ENCODE measurements around the gene SMC1B.
A peak's percentile ranks its signal among the peaks of the same experiment; 100 is the strongest.
"Not testable (repeated sequence)": the region's sequence is repeated elsewhere in the genome, so short reads cannot be mapped to it uniquely, and the experiment has no call there.

SMC1B gene

DNA sequence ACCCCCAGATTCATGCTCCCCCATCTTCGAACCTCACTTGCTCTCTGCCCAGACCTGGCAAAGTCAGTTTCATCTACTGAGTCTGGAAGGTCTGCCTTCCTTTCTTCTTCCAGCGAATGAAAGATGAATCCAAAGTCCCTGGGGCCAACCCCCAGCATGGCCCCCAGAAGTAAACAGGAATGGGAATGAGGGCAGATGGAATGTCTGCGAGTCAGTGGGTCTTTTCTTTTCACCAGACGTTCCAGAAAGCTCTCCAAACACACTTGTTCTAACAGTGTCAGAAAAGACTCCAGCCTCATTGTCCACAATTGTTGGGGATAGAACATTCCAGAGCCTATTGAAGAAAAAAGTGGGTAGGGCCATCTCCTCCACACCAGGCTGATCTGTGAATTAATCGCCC, 28.7 kb upstream of the SMC1B start:
- DNase-seq (no peak), ATAC-seq (no peak)

DNA sequence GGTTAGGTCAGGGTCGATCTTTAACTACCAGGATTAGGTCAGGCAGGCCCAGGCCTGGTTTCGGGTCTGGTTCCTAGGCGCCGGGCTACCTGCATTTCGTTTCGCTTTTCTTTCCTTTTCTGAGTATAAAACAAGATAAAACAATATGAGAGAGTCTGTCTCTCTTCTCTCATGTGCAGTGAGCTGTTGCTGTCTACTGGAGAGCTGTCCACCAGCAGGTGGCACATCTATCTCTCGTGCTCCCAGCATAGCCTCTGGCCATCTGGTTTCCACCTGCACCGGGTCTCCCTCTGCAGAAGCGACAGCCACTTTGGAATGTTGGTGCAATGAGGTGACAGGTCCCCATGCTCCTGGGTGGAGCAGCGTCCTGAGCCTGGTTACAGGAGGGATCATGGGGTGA, 27.7 kb upstream of the SMC1B start:
- DNase-seq (peak; percentile 21), ATAC-seq (peak; percentile 57)

DNA sequence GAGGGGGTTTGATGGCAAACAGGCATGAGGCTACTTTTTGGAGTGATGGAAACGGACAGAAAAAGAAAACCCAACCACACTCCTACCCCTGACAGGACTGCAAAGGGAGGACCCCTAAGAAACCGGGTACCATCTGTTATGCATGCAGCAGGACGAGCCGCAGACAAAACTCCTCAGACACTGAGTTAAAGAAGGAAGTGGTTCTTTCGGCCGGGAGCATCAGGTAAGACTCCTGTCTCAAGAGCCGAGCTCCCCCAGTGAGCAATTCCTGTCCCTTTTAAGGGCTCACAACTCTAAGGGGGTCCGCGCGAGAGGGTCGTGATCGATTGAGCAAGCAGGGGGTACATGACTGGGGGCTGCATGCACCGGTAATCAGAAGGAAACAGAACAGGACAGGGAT, 27.3 kb upstream of the SMC1B start:
- ATAC-seq, DNase-seq: not testable (repeated sequence)

- ATAC-seq = no peak
- no peak for DNase-seq
These were observed 24.9 kb upstream of the SMC1B start for GRCh38 chr22:45438336-45438735.

DNA sequence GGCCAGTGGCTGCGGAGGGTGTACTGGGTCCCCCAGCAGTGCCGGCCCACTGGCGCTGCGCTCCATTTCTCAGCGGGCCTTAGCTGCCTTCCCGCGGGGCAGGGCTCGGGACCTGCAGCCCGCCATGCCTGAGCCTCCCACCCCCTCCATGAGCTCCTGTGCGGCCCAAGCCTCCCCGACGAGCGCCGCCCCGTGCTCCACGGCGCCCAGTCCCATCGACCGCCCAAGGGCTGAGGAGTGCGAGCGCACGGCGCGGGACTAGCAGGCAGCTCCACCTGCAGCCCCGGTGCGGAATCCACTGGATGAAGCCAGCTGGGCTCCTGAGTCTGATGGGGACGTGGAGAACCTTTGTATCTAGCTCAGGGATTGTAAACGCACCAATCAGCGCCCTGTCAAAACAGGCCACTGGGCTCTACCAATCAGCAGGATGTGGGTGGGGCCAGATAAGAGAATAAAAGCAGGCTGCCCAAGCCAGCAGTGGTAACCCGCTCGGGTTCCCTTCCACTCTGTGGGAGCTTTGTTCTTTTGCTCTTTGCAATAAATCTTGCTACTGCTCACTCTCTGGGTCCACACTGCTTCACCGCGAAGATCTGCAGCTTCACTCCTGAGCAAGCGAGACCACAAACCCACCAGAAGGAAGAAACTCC, 23.6 kb upstream of the SMC1B start:
- ATAC-seq, DNase-seq: not testable (repeated sequence)

DNA sequence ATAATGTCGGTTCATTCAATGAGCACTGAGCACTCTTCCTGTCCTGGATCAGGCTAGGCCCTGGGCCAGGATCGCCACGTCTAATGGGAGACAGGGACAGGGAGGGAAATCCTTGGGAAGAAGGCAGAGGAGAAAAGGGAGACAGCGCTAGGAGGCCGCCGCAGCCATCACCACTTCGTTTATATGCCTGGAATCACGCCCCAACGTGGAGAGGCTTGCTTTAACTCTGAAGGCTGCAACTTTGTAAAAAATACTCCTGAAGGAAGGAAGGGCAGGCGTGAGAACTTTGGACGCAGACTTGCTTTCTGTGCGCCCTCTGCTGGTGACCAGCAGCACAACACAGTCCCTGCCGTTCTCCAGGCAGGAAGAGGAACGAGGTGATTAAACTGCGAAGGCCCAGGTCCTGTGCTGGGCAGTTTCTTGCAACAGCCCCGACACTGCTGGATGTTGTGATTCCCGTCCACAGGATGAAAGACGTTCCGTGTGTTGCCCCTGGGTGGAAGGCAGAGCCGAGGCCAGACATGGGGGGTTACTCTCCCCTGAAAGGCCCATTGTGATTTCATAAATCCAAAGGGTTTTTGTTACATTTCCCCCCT, 22.2 kb upstream of the SMC1B start:
- DNase-seq = peak; percentile 83
- ATAC-seq = peak; percentile 82

DNA sequence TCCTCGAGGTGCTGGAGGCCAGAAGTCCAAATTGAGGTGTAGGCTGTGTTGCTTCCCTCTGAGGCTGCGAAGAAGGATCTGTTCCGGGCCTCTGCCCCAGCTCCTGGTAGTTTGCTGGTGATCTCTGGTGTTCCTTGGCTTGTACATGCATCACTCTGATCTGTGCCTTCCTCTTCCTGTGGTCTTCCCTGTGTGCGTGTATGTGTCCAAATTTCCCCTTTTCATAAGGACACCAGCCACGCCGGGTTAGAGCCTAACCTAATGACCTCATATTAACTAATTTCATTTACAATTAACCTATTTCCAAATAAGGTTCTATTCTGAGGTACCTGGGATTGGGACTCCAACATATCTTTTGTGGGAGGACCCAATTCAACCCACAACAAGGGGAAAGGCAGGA, 21.6 kb upstream of the SMC1B start:
- DNase-seq (no peak), ATAC-seq (no peak)

- ATAC-seq (no peak), DNase-seq (no peak)
These were observed 17.5 kb upstream of the SMC1B start for GRCh38 chr22:45430871-45431270.

GRCh38 chr22:45429981-45430775, 16.8 kb upstream of the SMC1B start:
- DNase-seq (no peak), ATAC-seq (no peak)

GRCh38 chr22:45429424-45429823, 16.0 kb upstream of the SMC1B start:
- ATAC-seq = no peak
- no peak for DNase-seq

GRCh38 chr22:45428391-45429385, 15.3 kb upstream of the SMC1B start:
- ATAC-seq = no peak
- DNase-seq = no peak

GRCh38 chr22:45427114-45427513, 13.7 kb upstream of the SMC1B start:
- ATAC-seq (no peak), DNase-seq (no peak)

GRCh38 chr22:45426387-45426786, 13.0 kb upstream of the SMC1B start:
- ATAC-seq = no peak
- DNase-seq = no peak

DNA sequence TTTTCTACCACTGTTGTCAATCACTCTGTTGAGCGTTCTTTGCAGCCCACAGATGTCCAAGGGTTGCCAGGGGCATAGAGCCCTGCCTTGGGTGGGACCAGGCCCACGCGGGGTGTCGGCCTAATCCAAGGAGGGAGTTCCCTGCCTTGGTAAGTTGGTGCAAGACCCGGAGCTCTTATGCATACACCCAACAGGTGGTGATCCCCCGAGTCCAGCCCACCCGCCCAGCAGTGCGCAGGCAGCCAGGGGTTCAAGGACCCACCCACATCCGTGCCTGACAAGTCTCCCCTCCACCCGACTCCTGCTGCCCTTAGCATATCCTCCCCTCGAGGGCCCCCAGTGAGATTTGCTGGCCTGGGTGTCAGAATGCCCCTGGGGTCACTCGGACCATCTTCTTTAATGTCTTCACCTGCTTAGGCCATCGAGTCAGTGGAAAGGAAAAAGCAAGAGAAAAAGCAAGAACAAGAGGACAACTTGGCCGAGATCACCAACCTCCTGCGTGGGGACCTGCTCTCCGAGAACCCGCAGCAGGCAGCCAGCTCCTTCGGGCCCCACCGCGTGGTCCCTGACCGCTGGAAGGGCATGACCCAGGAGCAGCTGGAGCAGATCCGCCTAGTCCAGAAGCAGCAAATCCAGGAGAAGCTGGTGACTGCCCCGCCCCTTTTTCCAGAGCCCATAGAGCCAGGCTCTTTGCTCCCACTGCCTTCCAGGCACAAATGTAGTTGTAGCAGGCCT, 12.3 kb upstream of the SMC1B start:
- ATAC-seq (no peak), DNase-seq (no peak)

DNA sequence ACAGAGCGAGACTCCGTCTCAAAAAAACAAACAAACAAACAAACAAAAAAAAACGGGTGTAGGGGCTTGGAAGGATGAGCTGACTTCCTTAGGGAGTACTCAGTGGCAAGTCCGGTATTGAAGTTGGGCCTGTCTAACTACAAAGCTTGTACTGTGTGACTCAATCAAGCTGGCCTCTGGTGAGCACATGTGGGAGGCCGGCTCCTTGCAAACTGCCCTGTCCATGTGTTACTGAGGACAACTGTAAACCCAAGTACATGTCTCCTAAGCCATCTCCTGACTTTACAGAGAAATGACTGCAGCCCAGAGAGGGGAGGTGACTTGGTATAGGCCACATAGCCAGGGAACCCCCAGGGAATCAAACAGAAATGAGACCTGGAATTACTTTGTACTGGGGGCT, 11.7 kb upstream of the SMC1B start:
- DNase-seq = no peak

GRCh38 chr22:45424241-45424731, 10.9 kb upstream of the SMC1B start:
- DNase-seq (no peak), ATAC-seq (no peak)

More for the DNA sequence above, 11.7 kb upstream of the SMC1B start:
- ATAC-seq = no peak

GRCh38 chr22:45423524-45423923, 10.1 kb upstream of the SMC1B start:
- no peak for DNase-seq
- no peak for ATAC-seq

GRCh38 chr22:45422237-45422983, 9.0 kb upstream of the SMC1B start:
- ATAC-seq (no peak), DNase-seq (no peak)

DNA sequence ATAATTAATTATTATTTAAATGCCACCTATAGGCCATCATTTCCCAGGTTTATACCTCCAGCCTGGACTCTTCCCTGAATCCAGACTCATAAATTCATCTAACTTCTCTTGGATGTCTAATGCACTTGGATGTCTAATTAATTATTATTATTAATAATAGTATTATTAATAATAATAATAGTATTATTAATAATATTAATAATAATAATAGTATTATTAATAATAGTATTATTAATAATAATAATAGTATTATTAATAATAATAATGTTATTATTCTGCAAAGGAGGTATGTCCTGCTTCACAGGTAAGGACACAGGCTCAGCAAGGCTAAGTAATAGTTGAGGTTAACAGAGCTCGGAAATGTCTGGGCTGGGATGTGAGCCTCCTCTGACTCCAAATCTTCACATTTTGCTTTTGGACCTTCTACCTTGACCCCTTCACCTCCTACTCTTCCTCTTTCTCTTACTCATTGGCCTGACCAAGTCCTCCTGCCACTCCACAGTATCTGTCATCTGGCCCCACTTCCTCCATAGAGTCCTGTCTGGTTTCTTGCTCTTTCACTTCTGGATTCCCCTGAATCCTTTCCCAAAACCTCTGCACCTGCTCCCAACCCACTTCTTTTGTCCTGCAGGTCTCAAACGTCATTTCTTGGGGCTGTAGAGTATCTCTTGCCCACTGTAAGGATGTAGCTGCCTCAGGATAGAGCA, 8.1 kb upstream of the SMC1B start:
- ATAC-seq (no peak), DNase-seq (no peak)

GRCh38 chr22:45420539-45420938, 7.1 kb upstream of the SMC1B start:
- no peak for ATAC-seq
- DNase-seq = no peak
